Measurements from ENCODE around the gene BTD.

BTD gene

DNA sequence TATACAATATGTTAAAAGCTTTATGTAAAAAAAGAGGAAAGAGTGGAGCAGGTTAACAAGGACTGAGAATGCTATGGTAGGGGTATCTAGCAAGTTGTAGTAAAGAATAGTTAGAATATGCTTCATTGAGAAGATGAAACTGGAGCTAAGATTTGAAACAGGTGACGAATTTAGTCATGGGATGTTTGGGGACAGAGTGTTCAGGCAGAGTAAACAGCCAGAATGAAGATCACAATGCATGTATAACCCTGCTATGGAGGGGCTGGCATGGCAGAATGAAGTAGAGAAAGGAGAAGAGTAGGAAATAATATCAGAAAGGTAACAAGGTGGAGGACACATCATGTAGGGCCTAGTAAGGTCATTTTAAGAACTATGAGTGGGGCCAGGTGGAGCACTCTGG lies 72.0 kb downstream of the BTD start:
- DNase-seq: no peak

- no peak for DNase-seq
Measured at GRCh38 chr3:15676259-15676658, 74.7 kb downstream of the BTD start.

DNA sequence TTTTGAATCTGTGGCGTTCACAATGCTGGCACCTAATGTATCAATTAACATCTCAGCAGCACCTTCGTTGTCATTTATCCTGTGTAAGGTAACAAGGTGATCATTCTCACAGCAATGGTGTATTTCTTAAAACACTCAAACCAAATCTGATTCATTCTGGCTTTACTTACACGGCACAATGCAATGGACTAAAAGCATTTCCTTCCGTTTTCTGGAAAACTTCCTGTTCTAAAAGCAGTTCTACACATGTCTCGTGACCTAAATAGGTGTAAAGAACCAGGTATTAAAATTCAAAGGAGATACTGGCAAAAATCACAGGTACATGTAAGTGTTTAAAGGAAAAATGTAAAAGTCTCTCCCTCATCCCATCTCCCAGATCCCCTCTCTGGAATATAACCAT lies 77.8 kb downstream of the BTD start:
- DNase-seq: no peak

GRCh38 chr3:15681668-15682067 lies 80.1 kb downstream of the BTD start:
- no peak for DNase-seq

GRCh38 chr3:15682561-15683185 lies 81.1 kb downstream of the BTD start:
- peak; percentile 61 for DNase-seq

- DNase-seq: peak; percentile 34
Measured at GRCh38 chr3:15683253-15683652, 81.7 kb downstream of the BTD start.

- DNase-seq: no peak
Measured at GRCh38 chr3:15685927-15686326, 84.4 kb downstream of the BTD start.

DNA sequence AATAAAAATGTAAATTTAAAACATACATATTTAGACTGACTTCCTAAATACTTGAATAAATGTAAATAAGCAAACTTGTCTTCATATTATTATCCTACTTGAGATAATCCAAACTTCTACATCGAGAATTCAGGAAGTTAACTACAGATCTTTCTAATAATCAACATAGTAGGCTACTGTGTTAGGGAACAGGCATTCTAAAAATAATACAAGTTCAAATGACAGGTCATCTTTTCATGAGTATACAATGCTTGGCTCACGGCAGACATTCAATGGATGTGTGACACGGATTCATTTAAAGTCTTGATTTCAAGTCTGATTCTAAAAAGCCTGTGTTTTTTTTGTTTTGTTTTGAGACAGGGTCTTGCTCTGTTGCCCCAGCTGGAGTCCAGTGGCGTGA lies 88.7 kb downstream of the BTD start:
- DNase-seq: no peak

DNA sequence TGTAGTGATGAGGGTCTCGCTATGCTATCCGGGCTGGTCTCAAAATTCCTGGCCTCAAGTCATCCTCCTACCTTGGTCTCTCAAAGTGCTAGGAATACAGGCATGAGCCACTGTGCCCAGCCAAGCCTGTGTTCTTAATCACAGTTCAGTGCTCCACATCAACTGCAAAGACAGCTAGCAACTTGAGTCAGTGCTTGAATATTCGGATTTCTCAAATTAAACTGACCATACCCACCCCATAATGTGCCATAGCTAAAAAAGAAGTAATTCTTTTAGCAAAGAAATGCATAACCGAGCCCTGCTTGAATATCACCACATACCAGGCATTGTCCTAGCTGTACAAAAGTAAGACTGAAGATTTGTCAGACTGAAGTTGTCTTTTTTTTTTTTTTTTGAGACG lies 89.2 kb downstream of the BTD start:
- DNase-seq: no peak

DNA sequence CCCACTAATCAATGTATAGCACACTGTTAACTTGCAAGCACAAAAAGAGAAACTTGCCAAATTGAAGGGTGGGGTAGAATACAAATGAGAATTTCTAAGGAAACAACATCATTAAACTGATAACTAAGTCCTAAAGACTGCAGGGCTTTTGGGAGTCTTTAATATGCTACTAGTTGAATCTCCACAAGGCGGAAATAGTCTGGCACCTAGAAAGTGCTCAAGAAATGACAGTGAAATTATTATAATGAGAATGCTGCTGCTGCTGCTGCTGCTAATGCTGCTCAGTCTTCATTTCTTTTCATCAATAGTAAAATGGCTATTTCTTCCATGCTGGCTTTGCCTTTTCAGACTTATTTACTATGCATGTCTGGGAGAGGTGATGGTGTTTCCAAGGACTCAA lies 91.8 kb downstream of the BTD start:
- DNase-seq: no peak

DNA sequence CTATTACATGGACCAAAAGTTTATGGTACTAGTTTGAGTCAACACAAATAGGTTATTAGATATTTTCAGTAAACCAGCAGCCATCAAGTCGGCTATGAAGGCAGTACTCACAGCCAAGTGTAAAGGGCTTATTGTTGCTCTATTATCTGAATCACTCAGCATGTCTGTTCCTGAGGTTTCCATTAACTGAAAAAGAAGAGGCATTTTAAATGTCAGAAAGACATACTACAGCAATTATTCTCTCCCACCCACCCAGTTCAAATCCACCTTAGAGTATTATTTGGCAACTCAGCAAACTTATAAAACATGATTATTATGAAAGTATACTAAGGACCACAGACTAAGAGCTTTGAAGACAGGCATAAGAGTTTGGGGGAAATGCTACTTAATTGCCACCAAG lies 93.1 kb downstream of the BTD start:
- DNase-seq: no peak

Measured in OCI-M1 (cell line).